Eye (tissue), 1 donor: ENCODE data around the gene OR51T1.
"Not testable (repeated sequence)": the region's sequence is repeated elsewhere in the genome, so short reads cannot be mapped to it uniquely, and the experiment has no call there.

Experiments
- DNase-seq: peaks from one replicate; pipeline ENCODE4 v3.0.0-alpha.2; 2015

The OR51T1 gene, protein sequence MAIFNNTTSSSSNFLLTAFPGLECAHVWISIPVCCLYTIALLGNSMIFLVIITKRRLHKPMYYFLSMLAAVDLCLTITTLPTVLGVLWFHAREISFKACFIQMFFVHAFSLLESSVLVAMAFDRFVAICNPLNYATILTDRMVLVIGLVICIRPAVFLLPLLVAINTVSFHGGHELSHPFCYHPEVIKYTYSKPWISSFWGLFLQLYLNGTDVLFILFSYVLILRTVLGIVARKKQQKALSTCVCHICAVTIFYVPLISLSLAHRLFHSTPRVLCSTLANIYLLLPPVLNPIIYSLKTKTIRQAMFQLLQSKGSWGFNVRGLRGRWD

DNA sequence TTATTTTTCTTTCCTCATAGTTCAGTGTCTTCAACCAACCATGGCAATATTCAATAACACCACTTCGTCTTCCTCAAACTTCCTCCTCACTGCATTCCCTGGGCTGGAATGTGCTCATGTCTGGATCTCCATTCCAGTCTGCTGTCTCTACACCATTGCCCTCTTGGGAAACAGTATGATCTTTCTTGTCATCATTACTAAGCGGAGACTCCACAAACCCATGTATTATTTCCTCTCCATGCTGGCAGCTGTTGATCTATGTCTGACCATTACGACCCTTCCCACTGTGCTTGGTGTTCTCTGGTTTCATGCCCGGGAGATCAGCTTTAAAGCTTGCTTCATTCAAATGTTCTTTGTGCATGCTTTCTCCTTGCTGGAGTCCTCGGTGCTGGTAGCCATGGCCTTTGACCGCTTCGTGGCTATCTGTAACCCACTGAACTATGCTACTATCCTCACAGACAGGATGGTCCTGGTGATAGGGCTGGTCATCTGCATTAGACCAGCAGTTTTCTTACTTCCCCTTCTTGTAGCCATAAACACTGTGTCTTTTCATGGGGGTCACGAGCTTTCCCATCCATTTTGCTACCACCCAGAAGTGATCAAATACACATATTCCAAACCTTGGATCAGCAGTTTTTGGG, at the start of gene OR51T1:
Gene OR51T1, plus strand, starts transcription at position 41 of the 641 bp plus-strand sequence. Its CDS starts 0 bp downstream, at position 41.
- no peak for DNase-seq

GRCh38 chr11:4839851-4840549, 41.7 kb upstream of the OR51T1 start:
- DNase-seq = no peak

DNA sequence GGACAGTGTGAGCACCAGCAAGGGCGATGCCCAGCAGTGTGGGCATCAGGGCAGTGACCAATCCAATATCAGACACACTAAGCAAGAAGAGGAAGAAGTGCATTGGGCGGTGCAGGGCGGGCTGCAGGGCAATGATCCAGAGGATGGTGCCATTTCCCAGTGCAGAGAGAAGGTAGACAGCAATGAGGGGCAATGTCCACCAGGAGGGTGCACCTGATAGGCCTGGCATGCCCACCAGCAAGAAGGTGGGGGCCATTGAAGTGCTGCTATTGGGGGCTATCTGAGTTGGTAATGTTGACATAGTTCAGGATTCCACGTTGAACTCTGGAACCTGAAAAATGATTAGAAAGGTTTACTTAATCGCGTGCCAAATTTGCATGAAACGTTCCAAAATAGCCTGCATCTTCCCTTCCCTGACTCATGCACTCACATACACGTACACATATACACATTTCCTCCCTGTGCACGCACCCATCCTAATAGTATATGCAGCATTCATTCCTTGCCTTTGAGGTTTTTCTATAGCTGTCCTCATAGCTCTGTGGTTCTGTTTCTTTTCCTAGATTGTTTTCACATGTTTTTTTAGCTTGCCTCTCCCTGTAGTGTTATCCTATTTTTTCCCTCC, 32.7 kb upstream of the OR51T1 start, which contains the start of gene OR51S1:
Gene OR51S1, minus strand, starts transcription at position 301 of the 625 bp plus-strand sequence. Its CDS starts 0 bp downstream, at position 301.
- DNase-seq = no peak

DNA sequence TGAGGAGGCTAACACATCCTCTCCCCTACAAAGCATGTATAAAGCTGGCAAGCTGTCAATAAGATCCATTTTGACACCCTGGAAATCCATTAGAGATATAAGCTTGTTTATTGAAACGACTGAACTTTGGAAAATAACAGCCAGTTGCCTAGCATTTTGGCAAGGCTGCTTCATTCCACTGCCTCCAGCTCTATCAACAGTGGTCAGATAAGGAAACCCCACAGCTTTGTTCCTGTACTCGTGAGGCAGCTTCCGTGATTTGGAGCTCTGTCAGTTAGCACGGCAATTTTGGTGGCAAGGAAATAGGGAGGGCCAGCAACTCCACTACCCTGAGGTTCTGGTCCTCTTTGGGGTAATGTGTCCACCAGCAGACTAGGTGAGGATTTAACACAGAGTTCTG, 30.7 kb upstream of the OR51T1 start:
- peak; percentile 21 for DNase-seq

- not testable (repeated sequence) for DNase-seq
These were observed 27.4 kb upstream of the OR51T1 start for GRCh38 chr11:4854286-4854685.

DNA sequence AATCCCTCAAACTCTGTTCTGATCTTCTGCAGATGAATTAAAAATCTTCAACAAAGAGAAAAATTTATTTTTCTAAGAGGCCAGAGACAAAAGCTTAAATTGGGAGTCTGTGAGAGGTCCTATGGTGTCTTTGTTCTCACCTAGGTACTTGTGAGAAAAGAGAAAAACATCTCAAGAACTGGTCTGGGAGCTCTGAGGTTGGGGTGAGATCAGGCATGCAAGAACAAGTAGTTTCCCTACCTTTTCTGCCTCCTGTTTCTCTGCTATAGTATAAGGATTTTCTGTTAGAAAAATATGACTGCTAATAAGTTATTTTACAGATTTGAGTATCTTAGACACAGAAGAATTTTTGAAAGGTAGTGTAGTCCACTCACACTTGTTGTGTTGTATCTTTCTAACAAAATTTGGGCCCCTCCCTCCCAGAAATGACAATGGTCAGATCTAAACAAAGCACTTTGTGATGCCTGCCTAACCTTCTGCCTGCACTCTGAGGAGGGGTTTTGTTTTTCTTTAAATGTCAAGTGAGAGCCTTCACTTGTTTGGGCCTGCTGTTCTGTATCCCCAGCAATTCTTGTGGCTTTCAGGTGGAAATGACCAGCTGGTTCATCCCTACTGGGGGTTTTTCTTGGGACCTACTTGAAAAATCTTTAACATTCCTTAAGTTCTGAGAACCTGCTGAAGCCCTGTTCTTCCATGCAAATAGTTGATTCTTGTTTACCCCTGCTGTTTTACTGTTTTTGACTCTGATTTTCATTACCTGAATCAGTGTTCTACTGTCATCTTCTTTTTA, 19.1 kb upstream of the OR51T1 start:
- DNase-seq = no peak

GRCh38 chr11:4863876-4864275, 17.8 kb upstream of the OR51T1 start:
- no peak for DNase-seq

DNA sequence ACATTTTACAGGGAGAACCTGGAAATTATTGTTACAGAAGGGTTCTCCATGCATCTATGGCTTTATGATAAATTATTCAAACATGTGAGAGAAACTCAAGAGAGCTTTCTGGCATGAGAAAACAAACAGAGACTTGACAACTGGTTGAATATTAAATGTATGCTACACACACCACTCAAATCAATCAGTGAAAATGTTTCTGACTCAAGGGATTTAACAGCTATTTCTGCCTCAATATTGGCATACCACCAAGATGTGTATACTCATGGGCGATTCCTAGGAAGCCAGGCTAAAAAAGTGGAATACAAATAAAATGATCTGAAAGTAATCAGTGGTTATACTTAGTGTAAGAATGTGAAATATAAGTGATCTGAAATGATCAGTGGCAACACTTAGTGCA, 15.8 kb upstream of the OR51T1 start:
- DNase-seq = peak; percentile 13

DNA sequence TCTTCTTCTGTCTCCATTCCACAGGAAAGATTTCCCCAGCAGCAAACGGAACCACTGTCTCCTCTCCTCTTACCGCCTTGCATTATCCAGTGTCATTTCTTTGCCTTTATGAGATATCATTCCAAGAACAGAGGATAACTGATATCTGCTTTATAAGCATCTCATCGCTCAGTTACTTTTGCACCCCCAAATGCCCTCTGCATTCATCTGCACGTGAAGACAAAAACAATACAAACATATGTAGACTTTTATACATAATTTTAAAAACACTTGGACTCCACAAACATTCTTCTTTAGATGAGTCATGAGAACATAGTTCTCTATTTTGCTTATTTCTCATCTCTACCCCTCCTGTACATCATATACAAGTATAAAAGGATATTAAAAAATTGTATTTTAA, 512 bp upstream of the OR51T1 start:
- DNase-seq = no peak

- no peak for DNase-seq
These were observed 843 bp downstream of the OR51T1 start for GRCh38 chr11:4882543-4882942.

GRCh38 chr11:4884361-4884760, 2.7 kb downstream of the OR51T1 start:
- DNase-seq = peak; percentile 27

DNA sequence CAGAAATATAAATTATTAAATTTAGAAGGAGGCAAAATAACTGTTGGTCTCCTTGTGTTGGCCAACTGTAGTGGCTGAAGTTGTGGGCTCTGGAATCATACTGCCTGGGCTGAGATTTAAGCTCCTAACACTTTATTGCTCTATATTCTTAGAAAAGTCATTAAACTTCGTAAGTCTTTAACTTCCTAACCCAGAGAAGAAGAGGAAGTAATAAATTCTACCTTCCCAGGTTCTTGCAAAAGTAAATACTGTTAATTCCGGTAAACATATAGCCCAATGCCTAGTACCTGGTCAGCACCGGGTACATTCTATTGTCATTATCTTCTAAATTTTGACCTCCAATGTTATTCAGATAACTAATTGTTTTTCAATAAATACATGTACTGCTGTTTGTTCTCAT, 4.5 kb downstream of the OR51T1 start:
- DNase-seq = no peak

DNA sequence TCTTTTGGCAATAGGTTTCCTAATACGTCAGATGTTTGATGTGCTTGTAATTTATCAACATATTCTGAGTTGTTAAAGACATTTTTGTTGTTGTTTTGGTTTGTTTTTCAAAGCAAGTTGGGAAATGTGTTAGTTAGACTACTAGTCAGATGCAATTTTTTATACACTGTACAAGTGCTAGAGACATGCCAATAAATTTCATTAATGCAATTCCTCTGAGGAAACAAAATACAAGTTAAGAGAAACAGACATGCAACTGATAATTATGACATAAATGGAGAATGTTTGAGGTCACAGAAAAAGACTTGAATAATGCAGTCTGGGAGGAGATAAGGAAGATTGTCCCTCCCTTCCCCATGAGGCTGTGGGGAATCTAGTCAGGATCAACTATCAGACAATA, 5.9 kb downstream of the OR51T1 start:
- no peak for DNase-seq

DNA sequence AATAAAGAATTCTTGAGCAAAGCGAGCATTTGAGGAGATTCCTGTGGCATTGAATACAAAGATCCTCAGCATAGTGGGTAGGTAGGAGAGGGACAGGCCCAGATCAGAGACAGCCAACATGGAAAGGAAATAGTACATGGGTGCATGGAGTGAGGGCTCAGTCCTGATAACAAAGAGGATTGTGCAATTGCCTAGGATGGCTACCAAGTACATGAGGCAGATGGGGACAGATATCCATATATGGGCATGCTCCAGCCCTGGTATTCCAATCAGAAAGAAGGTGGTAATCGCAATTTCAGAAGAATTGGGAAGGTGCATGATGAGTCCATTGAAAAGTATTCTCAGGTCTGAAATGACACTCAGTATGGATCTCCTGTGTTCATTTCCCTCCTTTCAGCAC, 8.6 kb downstream of the OR51T1 start:
- DNase-seq = no peak

DNA sequence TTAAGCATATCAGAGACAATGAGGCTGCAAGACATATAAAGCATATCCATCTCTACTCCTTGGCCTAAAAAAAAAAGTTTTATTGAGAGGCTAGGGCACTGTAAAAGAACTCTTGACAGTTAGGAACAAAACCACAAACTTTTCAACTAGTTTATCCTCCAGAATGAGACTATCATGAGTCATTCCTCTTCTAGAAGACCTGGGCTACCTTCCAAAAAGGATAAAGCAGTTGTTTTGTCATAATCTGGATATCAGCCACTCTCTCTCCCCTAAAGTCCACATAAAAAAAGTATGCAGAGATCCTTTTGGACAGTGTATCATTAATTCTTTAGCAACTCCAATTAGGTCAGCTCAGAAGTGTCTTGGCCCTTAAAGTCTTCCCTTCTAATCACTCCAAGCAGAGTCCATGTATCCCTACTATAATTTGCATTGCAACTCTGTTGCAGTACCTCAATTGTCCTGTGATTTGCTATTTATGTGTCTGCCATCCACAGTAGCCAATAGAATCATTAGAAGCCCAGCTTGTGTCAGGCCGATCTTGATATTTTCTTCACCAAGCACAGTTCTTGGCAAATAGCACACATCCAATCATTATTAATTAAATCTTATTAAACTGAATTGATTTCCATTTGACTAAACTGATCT, 10.4 kb downstream of the OR51T1 start:
- DNase-seq = no peak

- DNase-seq = no peak
These were observed 21.8 kb downstream of the OR51T1 start, which contains the start of gene OR51A7 for GRCh38 chr11:4903484-4903883. Gene OR51A7, plus strand, starts transcription at chr11:4903783. Its CDS starts 3,587 bp downstream, at chr11:4907370.

- DNase-seq = no peak
These were observed 34.9 kb downstream of the OR51T1 start for GRCh38 chr11:4916581-4916980.

DNA sequence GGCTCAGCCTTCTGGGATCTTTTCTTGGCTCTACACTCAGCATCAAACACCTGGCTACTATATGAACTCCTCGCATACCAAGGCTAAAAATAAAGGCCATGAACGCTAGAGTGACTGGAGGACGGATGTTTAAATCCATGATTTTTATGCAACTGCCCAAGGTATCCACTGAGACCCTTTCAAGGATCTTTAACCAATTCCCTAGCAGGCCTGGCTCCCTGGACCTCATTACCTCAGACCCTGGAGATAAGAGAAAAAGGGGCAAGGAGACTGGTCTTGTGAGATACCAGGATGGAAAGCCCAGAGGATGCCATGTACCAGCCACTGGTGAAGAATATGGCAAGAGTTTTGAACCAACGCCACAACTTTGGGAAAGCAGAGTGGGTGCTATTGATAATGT, 37.5 kb downstream of the OR51T1 start, which contains the start of gene OR51G2:
Gene OR51G2, minus strand, starts transcription at position 101 of the 400 bp plus-strand sequence. CDS start 3,687 bp downstream, outside the sequence.
- no peak for DNase-seq

DNA sequence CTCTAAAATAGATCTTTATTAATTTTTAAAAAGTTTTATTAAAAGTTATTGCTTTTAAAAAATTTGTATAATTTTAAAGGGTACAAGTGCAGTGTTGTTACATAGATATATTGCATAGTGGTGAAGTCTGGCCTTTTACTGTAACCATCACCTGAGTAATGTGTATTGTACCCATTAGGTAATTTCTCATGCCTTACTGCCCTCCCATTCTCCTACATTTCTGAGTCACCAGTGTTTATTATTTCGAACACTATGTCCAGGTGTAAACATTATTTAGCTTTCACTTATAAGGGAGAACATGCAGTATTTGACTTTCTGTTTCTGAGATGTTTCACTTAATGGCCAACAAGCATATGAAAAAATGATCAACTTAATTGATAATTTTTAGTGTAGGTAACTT, 40.1 kb downstream of the OR51T1 start:
- DNase-seq = no peak

DNA sequence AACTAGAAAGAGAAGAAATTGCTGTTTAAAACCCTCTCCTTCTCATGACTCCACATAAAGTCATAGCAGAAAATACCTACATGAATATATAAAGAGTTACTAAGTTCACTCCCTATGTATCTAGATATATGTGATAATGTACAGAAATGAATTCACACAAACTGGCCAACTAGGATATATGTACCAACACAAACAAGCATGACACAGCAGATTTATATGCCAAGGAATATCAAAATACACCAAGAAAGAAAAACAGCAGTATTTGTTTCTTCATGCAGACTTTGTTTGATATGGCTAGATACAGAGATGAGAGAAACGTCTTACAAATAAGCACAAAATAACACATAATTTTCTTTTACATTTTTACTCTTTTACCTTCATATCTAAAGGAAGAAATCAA, 40.6 kb downstream of the OR51T1 start:
- DNase-seq = no peak

- no peak for DNase-seq
These were observed 42.5 kb downstream of the OR51T1 start, which contains the start of gene OR51G1 for GRCh38 chr11:4924239-4924638. Gene OR51G1, minus strand, starts transcription at chr11:4924339. Its CDS starts 0 bp downstream, at chr11:4924339.

- no peak for DNase-seq
These were observed 44.9 kb downstream of the OR51T1 start for GRCh38 chr11:4926608-4927007.
